Astrocyte (in vitro differentiated cells and primary cell): ENCODE data around the gene TAP1. TPM values are rescaled to one million over a fixed set of nuclear protein-coding genes. Genes with fewer than 3 reads are reported as not detected.

Experiments used
- DNase-seq: peaks from one replicate; pipeline ENCODE4 v3.0.0-alpha.2; 2010; ENCODE audit warnings: low read depth
- FAIRE-seq: peaks from 2 replicates; lab custom pipeline; 2011; peaks lifted over from hg19 to GRCh38; lab: Jason Lieb, UNC
- H2AFZ ChIP-seq: 2 replicates; pipeline ENCODE4 v1.6.0; 2012; ENCODE audit warnings: low read depth, low read length, inconsistent platforms
- H3K27ac ChIP-seq: 2 replicates; pipeline ENCODE4 v1.5.1; 2011; ENCODE audit warnings: low read depth, low read length, inconsistent platforms
- H3K27me3 ChIP-seq: 2 replicates; pipeline ENCODE4 v1.6.0; 2011; ENCODE audit warnings: low read length, inconsistent platforms; ENCODE audit not compliant: insufficient read depth
- H3K36me3 ChIP-seq: 2 replicates; pipeline ENCODE4 v1.5.1; 2011; ENCODE audit warnings: low read length, inconsistent platforms; ENCODE audit not compliant: insufficient read depth
- H3K4me1 ChIP-seq: 2 replicates; pipeline ENCODE4 v1.5.1; 2011; ENCODE audit warnings: low read length, inconsistent platforms; ENCODE audit not compliant: insufficient read depth
- H3K4me2 ChIP-seq: 2 replicates; pipeline ENCODE4 v1.6.0; 2012; ENCODE audit warnings: low read length, inconsistent platforms
- H3K4me3 ChIP-seq: 2 replicates; pipeline ENCODE4 v1.5.1; 2011; ENCODE audit warnings: low read depth, mild to moderate bottlenecking, low read length, inconsistent platforms; ENCODE audit not compliant: insufficient read depth
- H3K79me2 ChIP-seq: 2 replicates; pipeline ENCODE4 v1.6.0; 2012; ENCODE audit warnings: mild to moderate bottlenecking, low read length, inconsistent platforms; ENCODE audit not compliant: insufficient read depth
- H3K9ac ChIP-seq: 2 replicates; pipeline ENCODE4 v1.6.0; 2012; ENCODE audit warnings: mild to moderate bottlenecking, low read length, inconsistent platforms
- H3K9me3 ChIP-seq: 2 replicates; pipeline ENCODE4 v1.5.1; 2012; ENCODE audit warnings: low read depth, mild to moderate bottlenecking, low read length, inconsistent platforms; ENCODE audit not compliant: insufficient read depth
- H4K20me1 ChIP-seq: 2 replicates; pipeline ENCODE4 v1.6.0; 2012; ENCODE audit warnings: low read length, inconsistent platforms; ENCODE audit not compliant: insufficient read depth
- H3K27ac Mint-ChIP-seq: one replicate; pipeline ENCODE4 v1.8.0; 2021; ENCODE audit warnings: mild to moderate bottlenecking, mixed read lengths; ENCODE audit not compliant: unreplicated experiment
- H3K27me3 Mint-ChIP-seq: one replicate; pipeline ENCODE4 v1.8.0; 2021; ENCODE audit warnings: low read depth, mixed read lengths; ENCODE audit not compliant: unreplicated experiment
- H3K36me3 Mint-ChIP-seq: one replicate; pipeline ENCODE4 v1.8.0; 2021; ENCODE audit warnings: low read depth, mixed read lengths; ENCODE audit not compliant: unreplicated experiment
- H3K4me1 Mint-ChIP-seq: one replicate; pipeline ENCODE4 v1.8.0; 2021; ENCODE audit warnings: low read depth, mixed read lengths; ENCODE audit not compliant: unreplicated experiment
- H3K4me3 Mint-ChIP-seq: one replicate; pipeline ENCODE4 v1.8.0; 2021; ENCODE audit warnings: mild to moderate bottlenecking, moderate library complexity, mixed read lengths; ENCODE audit not compliant: unreplicated experiment
- H3K9me3 Mint-ChIP-seq: one replicate; pipeline ENCODE4 v1.8.0; 2021; ENCODE audit warnings: mild to moderate bottlenecking, mixed read lengths; ENCODE audit not compliant: unreplicated experiment
- CTCF ChIP-seq: IDR thresholded peaks from 2 replicates; pipeline ENCODE4 v1.5.1; 2011; ENCODE audit warnings: low read depth, mild to moderate bottlenecking, inconsistent platforms, low read length, moderate library complexity; ENCODE audit not compliant: insufficient read depth
- EZH2 ChIP-seq: IDR thresholded peaks from 2 replicates; pipeline ENCODE4 v1.6.1; 2012; ENCODE audit warnings: mild to moderate bottlenecking, low read length, inconsistent platforms; ENCODE audit not compliant: insufficient read depth
- total RNA-seq: library from RNA; stranded (reverse); gene quantifications from 2 replicates; pipeline ENCODE4 v1.2.1, GENCODE V29; 2021

Gene TAP1
- total RNA-seq, 1 donor from 2014 or later: 135 TPM

- peaks cover 7% of the 10 kb centered on the region for H3K4me1 ChIP-seq
- Mint-ChIP-seq H3K27ac (peak overlapping the region; percentile 29), H3K36me3 (peaks cover 29% of the 10 kb centered on the region), H3K4me1 (peaks cover 12% of the 10 kb centered on the region), H3K27me3 (peaks cover 18% of the 10 kb centered on the region), H3K9me3 (peaks cover 1% of the 10 kb centered on the region), H3K4me3 (peak overlapping the region; percentile 96)
- no peak overlapping the region for H3K27ac ChIP-seq
- H2AFZ ChIP-seq: no peak overlapping the region
- DNase-seq: no peak
- no peak overlapping the region for H3K4me3 ChIP-seq
- H3K4me2 ChIP-seq: peak overlapping the region; percentile 91
- H4K20me1 ChIP-seq: no peaks in the 10 kb centered on the region
- FAIRE-seq: no peak
- peaks cover 1% of the 10 kb centered on the region for H3K79me2 ChIP-seq
- H3K27me3 ChIP-seq: no peaks in the 10 kb centered on the region
- H3K36me3 ChIP-seq: peaks cover 8% of the 10 kb centered on the region
- H3K9me3 ChIP-seq: no peaks in the 10 kb centered on the region
- TF ChIP-seq EZH2 (no peak), CTCF (no peak)
- H3K9ac ChIP-seq: no peak overlapping the region
Observed at GRCh38 chr6:32842690-32843089, 10.8 kb downstream of the TAP1 start.

GRCh38 chr6:32842021-32842650 lies 11.4 kb downstream of the TAP1 start:
- Mint-ChIP-seq H3K27me3 (peaks cover 16% of the 10 kb centered on the region), H3K36me3 (peaks cover 23% of the 10 kb centered on the region), H3K27ac (no peak overlapping the region), H3K4me3 (peak overlapping the region; percentile 58), H3K9me3 (peaks cover 1% of the 10 kb centered on the region), H3K4me1 (peaks cover 14% of the 10 kb centered on the region)
- Histone ChIP-seq H3K4me1 (peaks cover 11% of the 10 kb centered on the region), H3K79me2 (peaks cover 7% of the 10 kb centered on the region), H3K27ac (no peak overlapping the region), H2AFZ (no peak overlapping the region), H3K9me3 (no peaks in the 10 kb centered on the region), H3K4me2 (no peak overlapping the region), H3K36me3 (peaks cover 6% of the 10 kb centered on the region), H4K20me1 (peaks cover 2% of the 10 kb centered on the region), H3K4me3 (no peak overlapping the region), H3K9ac (no peak overlapping the region), H3K27me3 (no peaks in the 10 kb centered on the region)
- no peak for TF ChIP-seq CTCF
- TF ChIP-seq EZH2: no peak
- FAIRE-seq: no peak
- DNase-seq: no peak

GRCh38 chr6:32840604-32841246 lies 12.8 kb downstream of the TAP1 start:
- no peak for FAIRE-seq

More at GRCh38 chr6:32840604-32841246, 12.8 kb downstream of the TAP1 start:
- H3K4me1 Mint-ChIP-seq: peaks cover 19% of the 10 kb centered on the region
- peaks cover 1% of the 10 kb centered on the region for H3K9me3 Mint-ChIP-seq
- Histone ChIP-seq H3K9me3 (no peaks in the 10 kb centered on the region), H3K27ac (no peak overlapping the region), H3K79me2 (peaks cover 9% of the 10 kb centered on the region), H3K4me3 (no peak overlapping the region), H3K36me3 (no peaks in the 10 kb centered on the region), H3K9ac (no peak overlapping the region), H3K4me2 (no peak overlapping the region), H3K4me1 (peaks cover 14% of the 10 kb centered on the region), H2AFZ (no peak overlapping the region), H4K20me1 (peaks cover 8% of the 10 kb centered on the region), H3K27me3 (no peaks in the 10 kb centered on the region)
- no peak for DNase-seq
- peaks cover 14% of the 10 kb centered on the region for H3K27me3 Mint-ChIP-seq
- H3K36me3 Mint-ChIP-seq: peaks cover 19% of the 10 kb centered on the region
- TF ChIP-seq CTCF (no peak), EZH2 (no peak)
- H3K4me3 Mint-ChIP-seq: no peak overlapping the region
- H3K27ac Mint-ChIP-seq: no peak overlapping the region
